GM18507 (cell line): Measurements from ENCODE around the gene TRAF7.
"Not testable (repeated sequence)": the region's sequence is repeated elsewhere in the genome, so short reads cannot be mapped to it uniquely, and the experiment has no call there.

Experiments used
- DNase-seq: peaks from one replicate; pipeline ENCODE4 v3.0.0; 2011; ENCODE audit warnings: low read depth; ENCODE audit not compliant: insufficient read length; ENCODE audit errors: extremely low spot score
- FAIRE-seq: peaks from 2 replicates; lab custom pipeline; 2011; peaks lifted over from hg19 to GRCh38; lab: Jason Lieb, UNC

Gene TRAF7

GRCh38 chr16:2155091-2155950 lies at the start of gene TRAF7:
TRAF7 (plus strand) TSS chr16:2155782; CDS start chr16:2163921, 8,139 bp downstream.
- FAIRE-seq (peak; percentile 100), DNase-seq (peak; percentile 97)

- not testable (repeated sequence) for FAIRE-seq, DNase-seq
Measured at GRCh38 chr16:2106211-2106610, 49.4 kb upstream of the TRAF7 start.

- not testable (repeated sequence) for FAIRE-seq, DNase-seq
Measured at GRCh38 chr16:2107121-2107790, 48.3 kb upstream of the TRAF7 start.

GRCh38 chr16:2107791-2108125 lies 47.8 kb upstream of the TRAF7 start:
- FAIRE-seq = not testable (repeated sequence)

GRCh38 chr16:2108446-2109270 lies 46.9 kb upstream of the TRAF7 start:
- not testable (repeated sequence) for FAIRE-seq

More at GRCh38 chr16:2107791-2108125, 47.8 kb upstream of the TRAF7 start:
- DNase-seq = not testable (repeated sequence)

GRCh38 chr16:2109271-2109580 lies 46.4 kb upstream of the TRAF7 start:
- not testable (repeated sequence) for DNase-seq, FAIRE-seq

More at GRCh38 chr16:2108446-2109270, 46.9 kb upstream of the TRAF7 start:
- not testable (repeated sequence) for DNase-seq

- DNase-seq, FAIRE-seq: not testable (repeated sequence)
Measured at GRCh38 chr16:2109872-2110271, 45.7 kb upstream of the TRAF7 start.

- not testable (repeated sequence) for FAIRE-seq, DNase-seq
Measured at GRCh38 chr16:2110332-2111008, 45.1 kb upstream of the TRAF7 start.

GRCh38 chr16:2111009-2111353 lies 44.6 kb upstream of the TRAF7 start:
- FAIRE-seq = not testable (repeated sequence)

GRCh38 chr16:2111412-2112335 lies 43.9 kb upstream of the TRAF7 start:
- not testable (repeated sequence) for DNase-seq, FAIRE-seq

More at GRCh38 chr16:2111009-2111353, 44.6 kb upstream of the TRAF7 start:
- not testable (repeated sequence) for DNase-seq

- FAIRE-seq, DNase-seq: not testable (repeated sequence)
Measured at GRCh38 chr16:2112539-2113106, 43.0 kb upstream of the TRAF7 start.

- not testable (repeated sequence) for FAIRE-seq, DNase-seq
Measured at GRCh38 chr16:2114225-2114624, 41.4 kb upstream of the TRAF7 start.

- not testable (repeated sequence) for DNase-seq, FAIRE-seq
Measured at GRCh38 chr16:2114885-2115590, 40.5 kb upstream of the TRAF7 start.

- FAIRE-seq (no peak), DNase-seq (no peak)
Measured at GRCh38 chr16:2115591-2115973, 40.0 kb upstream of the TRAF7 start.

- not testable (repeated sequence) for DNase-seq, FAIRE-seq
Measured at GRCh38 chr16:2116428-2116827, 39.2 kb upstream of the TRAF7 start.

- DNase-seq, FAIRE-seq: not testable (repeated sequence)
Measured at GRCh38 chr16:2117341-2117740, 38.2 kb upstream of the TRAF7 start.
